ENCODE measurements around the gene ZSWIM6.

- TF ChIP-seq SP1 (IDR thresholded peaks at IDR 0.05), result no peak
- no peak for TF ChIP-seq SUZ12 (IDR thresholded peaks at IDR 0.05)
- no peak for TF ChIP-seq CTBP1 (IDR thresholded peaks at IDR 0.05; ENCODE audit: borderline replicate concordance)
- no peak for TF ChIP-seq ZNF384 (IDR thresholded peaks at IDR 0.05)
- no peak for TF ChIP-seq TARDBP (IDR thresholded peaks at IDR 0.05)
- no peak for TF ChIP-seq BHLHE40 (IDR thresholded peaks at IDR 0.05; ENCODE audit: borderline replicate concordance)
- no peak for TF ChIP-seq ELF4 (IDR thresholded peaks at IDR 0.05)
- no peak for TF ChIP-seq L3MBTL2 (conservative IDR thresholded peaks at IDR 0.05)
- no peak for TF ChIP-seq FOXA1 (IDR thresholded peaks at IDR 0.05)
- TF ChIP-seq FOXK2 (IDR thresholded peaks at IDR 0.05), result no peak
Observed at GRCh38 chr5:61385627-61386026, 53.6 kb downstream of the ZSWIM6 start.
